ENCODE measurements around the gene GAPVD1. TPM values are rescaled to one million over a fixed set of nuclear protein-coding genes. Genes with fewer than 3 reads are reported as not detected.

The GAPVD1 gene
- total RNA-seq, 2 donors from 2014 or later = 26.0 to 30.5 TPM

DNA sequence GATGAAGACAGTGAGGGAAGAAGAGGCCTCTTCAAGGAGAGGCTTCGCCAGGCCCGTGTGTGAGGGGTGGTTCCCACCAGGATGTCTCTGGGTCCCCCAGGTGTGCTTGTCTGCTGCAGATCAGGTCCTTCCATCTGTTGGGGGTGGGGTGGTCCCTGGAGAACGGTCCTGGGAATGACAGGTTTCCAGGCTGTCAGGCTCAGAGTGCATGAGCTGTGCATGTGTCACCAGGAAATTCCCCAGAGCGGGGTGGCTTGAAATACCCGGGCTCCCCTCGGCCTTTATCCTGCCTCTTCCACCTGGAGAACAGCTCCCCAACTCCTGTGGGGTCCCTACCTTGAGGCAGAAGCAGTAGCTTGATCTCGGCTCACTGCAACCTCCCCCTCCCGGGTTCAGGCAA is 118.8 kb downstream of the GAPVD1 start:
- Histone ChIP-seq H3K4me1 (no peaks in the 10 kb centered on the region), H3K36me3 (no peaks in the 10 kb centered on the region), H3K9me3 (no peaks in the 10 kb centered on the region), H3K4me3 (no peak overlapping the region), H3K27ac (no peak overlapping the region), H3K27me3 (no peaks in the 10 kb centered on the region)
- TF ChIP-seq, protein P1, sequence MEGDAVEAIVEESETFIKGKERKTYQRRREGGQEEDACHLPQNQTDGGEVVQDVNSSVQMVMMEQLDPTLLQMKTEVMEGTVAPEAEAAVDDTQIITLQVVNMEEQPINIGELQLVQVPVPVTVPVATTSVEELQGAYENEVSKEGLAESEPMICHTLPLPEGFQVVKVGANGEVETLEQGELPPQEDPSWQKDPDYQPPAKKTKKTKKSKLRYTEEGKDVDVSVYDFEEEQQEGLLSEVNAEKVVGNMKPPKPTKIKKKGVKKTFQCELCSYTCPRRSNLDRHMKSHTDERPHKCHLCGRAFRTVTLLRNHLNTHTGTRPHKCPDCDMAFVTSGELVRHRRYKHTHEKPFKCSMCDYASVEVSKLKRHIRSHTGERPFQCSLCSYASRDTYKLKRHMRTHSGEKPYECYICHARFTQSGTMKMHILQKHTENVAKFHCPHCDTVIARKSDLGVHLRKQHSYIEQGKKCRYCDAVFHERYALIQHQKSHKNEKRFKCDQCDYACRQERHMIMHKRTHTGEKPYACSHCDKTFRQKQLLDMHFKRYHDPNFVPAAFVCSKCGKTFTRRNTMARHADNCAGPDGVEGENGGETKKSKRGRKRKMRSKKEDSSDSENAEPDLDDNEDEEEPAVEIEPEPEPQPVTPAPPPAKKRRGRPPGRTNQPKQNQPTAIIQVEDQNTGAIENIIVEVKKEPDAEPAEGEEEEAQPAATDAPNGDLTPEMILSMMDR (IDR thresholded peaks at IDR 0.05) = no peak
- DNase-seq (ENCODE audit: low spot score) = no peak

DNA sequence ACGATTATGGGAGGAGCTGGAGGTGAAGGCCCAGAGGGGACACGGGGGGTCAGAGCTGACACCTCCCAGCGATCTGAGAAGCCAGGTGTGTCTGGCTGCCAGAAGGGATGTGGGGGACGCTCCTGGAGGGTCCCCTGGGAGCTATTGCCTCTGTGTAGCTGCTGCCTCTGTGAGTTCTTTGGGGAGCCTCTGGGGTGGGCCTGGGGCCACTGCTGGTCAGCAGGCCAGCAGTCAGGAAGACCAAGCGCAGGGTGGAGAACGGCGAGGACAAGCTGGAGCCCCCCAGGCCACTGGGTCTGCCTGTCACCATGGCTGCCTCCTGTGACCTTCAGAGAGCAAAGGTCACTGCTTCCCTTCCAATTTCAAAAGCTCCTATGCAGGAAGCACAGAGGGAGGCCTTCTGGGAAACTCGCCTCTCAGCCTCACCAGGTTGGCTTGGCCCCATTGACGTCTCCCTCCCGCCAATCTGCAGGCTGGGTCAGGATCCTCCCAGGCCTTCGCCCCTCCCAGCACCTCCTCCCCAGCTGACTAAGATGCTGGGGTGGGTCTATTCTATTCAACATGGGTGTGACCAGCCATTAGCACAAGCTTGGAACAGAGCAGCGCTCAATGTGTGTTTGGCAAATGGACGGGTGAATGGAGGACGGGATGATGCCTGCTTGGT is 126.4 kb downstream of the GAPVD1 start:
- TF ChIP-seq, protein P1 (IDR thresholded peaks at IDR 0.05) = no peak
- DNase-seq (ENCODE audit: low spot score) = no peak
- H3K9me3 ChIP-seq = no peaks in the 10 kb centered on the region
- H3K36me3 ChIP-seq = no peaks in the 10 kb centered on the region
- no peaks in the 10 kb centered on the region for H3K27me3 ChIP-seq
- no peak overlapping the region for H3K4me3 ChIP-seq
- H3K4me1 ChIP-seq = no peaks in the 10 kb centered on the region
- no peak overlapping the region for H3K27ac ChIP-seq

DNA sequence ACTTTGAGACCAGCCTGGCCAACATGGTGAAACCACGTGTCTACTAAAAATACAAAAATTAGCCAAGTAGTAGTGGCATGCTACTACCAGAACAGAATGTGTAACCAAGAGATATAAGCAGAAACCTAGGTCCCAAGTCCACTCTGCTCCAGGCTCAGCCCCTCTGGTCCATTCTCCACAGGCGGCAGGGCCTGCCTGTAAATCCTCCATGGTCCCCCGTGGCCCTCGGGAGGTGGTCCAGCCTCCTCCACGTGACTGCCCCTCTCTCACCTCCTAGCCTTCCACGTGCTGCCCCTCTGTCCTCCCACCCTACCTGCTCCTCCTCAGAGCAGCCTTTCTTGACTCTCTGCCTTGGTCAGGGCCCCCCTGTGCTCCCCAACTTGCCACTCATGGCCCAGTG is 127.4 kb downstream of the GAPVD1 start:
- TF ChIP-seq, protein P1 (IDR thresholded peaks at IDR 0.05) = no peak
- H3K4me3 ChIP-seq = no peak overlapping the region

DNA sequence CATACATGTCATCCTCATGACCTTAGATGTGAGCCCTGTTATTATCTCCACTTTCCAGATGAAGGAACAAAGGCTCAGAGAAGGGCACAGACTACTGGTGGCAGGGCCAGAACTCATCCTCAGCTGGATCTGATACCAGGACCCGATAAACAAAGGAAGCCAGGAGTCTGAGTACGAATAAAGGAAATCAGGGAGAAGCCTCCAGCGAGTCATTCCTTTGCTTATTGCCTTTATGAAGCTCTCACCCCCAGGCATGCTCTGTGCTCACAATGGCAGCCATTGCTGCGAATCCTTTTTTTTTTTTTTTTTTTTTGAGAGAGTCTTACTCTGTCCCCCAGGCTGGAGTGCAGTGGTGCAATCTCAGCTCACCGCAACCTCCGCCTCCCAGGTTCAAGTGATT is 130.1 kb downstream of the GAPVD1 start:
- H3K4me3 ChIP-seq = no peak overlapping the region
- H3K9me3 ChIP-seq = no peaks in the 10 kb centered on the region
- no peaks in the 10 kb centered on the region for H3K36me3 ChIP-seq
- H3K4me1 ChIP-seq = no peaks in the 10 kb centered on the region
- H3K27me3 ChIP-seq = no peaks in the 10 kb centered on the region
- no peak overlapping the region for H3K27ac ChIP-seq
- no peak for DNase-seq (ENCODE audit: low spot score)
- TF ChIP-seq, protein P1 (IDR thresholded peaks at IDR 0.05) = no peak

More for the DNA sequence above, 127.4 kb downstream of the GAPVD1 start:
- Histone ChIP-seq H3K36me3 (no peaks in the 10 kb centered on the region), H3K27ac (no peak overlapping the region), H3K9me3 (no peaks in the 10 kb centered on the region), H3K4me1 (no peaks in the 10 kb centered on the region), H3K27me3 (no peaks in the 10 kb centered on the region)
- no peak for DNase-seq (ENCODE audit: low spot score)

DNA sequence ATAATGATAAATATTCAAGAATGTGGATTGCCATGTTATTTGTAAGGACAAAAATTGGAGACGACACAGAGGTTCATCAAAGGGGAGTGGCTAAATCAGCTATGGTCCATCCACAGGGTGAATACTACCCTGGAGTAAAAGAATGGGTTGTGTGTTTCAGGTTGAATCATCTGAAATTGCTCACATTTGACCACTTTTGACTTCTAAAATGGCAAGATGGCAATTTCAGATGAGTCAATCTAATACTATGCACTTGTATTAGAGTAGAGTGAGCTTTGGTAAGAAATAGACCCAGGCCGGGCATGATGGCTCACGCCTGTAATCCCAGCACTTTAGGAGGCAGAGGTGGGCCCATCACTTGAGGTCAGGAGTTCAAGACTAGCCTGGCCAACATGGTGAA is 131.8 kb downstream of the GAPVD1 start:
- no peaks in the 10 kb centered on the region for H3K36me3 ChIP-seq
- TF ChIP-seq, protein P1 (IDR thresholded peaks at IDR 0.05) = no peak
- H3K27ac ChIP-seq = no peak overlapping the region
- no peak for DNase-seq (ENCODE audit: low spot score)
- no peak overlapping the region for H3K4me3 ChIP-seq
- H3K4me1 ChIP-seq = no peaks in the 10 kb centered on the region
- no peaks in the 10 kb centered on the region for H3K9me3 ChIP-seq
- no peaks in the 10 kb centered on the region for H3K27me3 ChIP-seq

DNA sequence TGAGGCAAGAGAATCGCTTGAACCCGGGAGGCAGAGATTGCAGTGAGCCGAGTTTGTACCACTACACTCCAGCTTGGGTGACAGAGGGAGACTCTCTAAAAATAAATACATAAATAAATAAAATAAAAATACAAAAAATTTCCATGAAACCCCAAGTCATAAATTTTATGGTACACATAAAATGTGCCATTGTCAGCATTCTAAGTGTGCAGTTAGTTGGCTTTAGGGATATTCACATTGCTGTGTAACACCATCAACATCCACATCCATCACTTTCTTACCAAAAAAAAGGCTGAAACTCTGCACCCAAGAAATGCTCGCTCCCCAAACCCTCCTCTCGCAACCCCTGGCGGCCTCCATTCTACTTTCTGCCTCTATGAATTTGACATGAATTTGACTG is 135.2 kb downstream of the GAPVD1 start:
- Histone ChIP-seq H3K9me3 (no peaks in the 10 kb centered on the region), H3K4me3 (no peak overlapping the region), H3K27ac (no peak overlapping the region), H3K4me1 (no peaks in the 10 kb centered on the region), H3K27me3 (no peaks in the 10 kb centered on the region), H3K36me3 (no peaks in the 10 kb centered on the region)
- DNase-seq (ENCODE audit: low spot score) = no peak
- TF ChIP-seq, protein P1 (IDR thresholded peaks at IDR 0.05) = no peak

Data from right atrium auricular region (tissue), 2 donors.